ENCODE results near the gene GPR146. TPM values are rescaled to one million over a fixed set of nuclear protein-coding genes. Genes with fewer than 3 reads are reported as not detected.
A peak's percentile ranks its signal among the peaks of the same experiment; 100 is the strongest.

Gene GPR146
- total and polyA plus RNA-seq, 9 of the 15 experiments (the other 6 are each of a cell fraction or from before 2014, with no cell fraction given), result 0.22 to 3.6 (median 0.64) TPM; not detected in 2

- ChIA-PET CTCF (ENCODE audit: low intra/inter-chr PET ratio) (no interaction called here), POLR2A (interaction anchor here (0.6 to 1.1 kb wide), 3 partner anchors 11 to 30 kb away, joined by 3 to 4 read pairs (median 3); no protein-coding TSS in a partner anchor)
- Histone ChIP-seq H2AFZ (ENCODE audit: low read depth, low read length) (peak overlapping the region; percentile 48), H4K20me1 (replicated peaks; ENCODE audit: control insufficient read depth, insufficient read depth, low read length) (peaks cover 8% of the 10 kb centered on the region; the same call in 1 of the 2 replicates), H3K27ac (ENCODE audit: extremely low read depth, low read depth, low read length) (peak overlapping the region; percentile 88), H3K4me3 (peak overlapping the region; percentile 72), H3K9me3 (replicated peaks; ENCODE audit: control insufficient read depth, insufficient read depth, low read depth, low read length) (no peaks in the 10 kb centered on the region), H3K9ac (ENCODE audit: insufficient read depth in 1 of 2, low read depth in 2 of 2, low read length in 2 of 2) (peak overlapping the region; percentile 70 to 80; a peak in 3 of 4 replicates), H3K27me3 (ENCODE audit: control insufficient read depth in 2 of 2, insufficient read depth in 2 of 2, low read length in 2 of 2) (no peaks in the 10 kb centered on the region), H3K4me2 (ENCODE audit: insufficient read depth, low read length) (peak overlapping the region; percentile 57), H3K4me1 (replicated peaks in 1 of 2; ENCODE audit: control insufficient read depth in 2 of 2, insufficient read depth in 2 of 2, low read length in 2 of 2) (peaks cover 13 to 77% of the 10 kb centered on the region in 2 experiments), H3K9me1 (ENCODE audit: control insufficient read depth, insufficient read depth, low read length) (no peaks in the 10 kb centered on the region), H3K36me3 (ENCODE audit: control insufficient read depth, insufficient read depth, low read length) (peaks cover 23% of the 10 kb centered on the region; the same call in 2 of the 3 replicates), H3K79me2 (ENCODE audit: control insufficient read depth, insufficient read depth, low read length) (peaks cover 53% of the 10 kb centered on the region)
- 43% methylated on average over 16 of the region's 18 CpGs for WGBS (ENCODE audit: insufficient coverage, low coverage, missing lambda C conversion rate)
- DNase-seq (ENCODE audit: extremely low read depth in 1 of 4, low spot score in 3 of 4) (peak; percentile 83 to 93 (median 88)), FAIRE-seq (peak; percentile 100), ATAC-seq (peak; percentile 87)
- TSS peak; percentile 69 for BruUV-seq (replicated peaks)
- intact Hi-C loops (cut with micrococcal nuclease) (no loop called here), in situ Hi-C loops (cut with MboI) (loop anchor here (5.0 kb wide), 1 partner anchor 37 kb away; no protein-coding TSS in a partner anchor)
- peak; percentile 86 for TF ChIP-seq TFAP4 (CRISPR knock-in tag; IDR thresholded peaks at IDR 0.05; ENCODE audit: borderline replicate concordance)
- 0 out of 2 replicates have a peak, but pooled peaks have one; percentile 14 for TF ChIP-seq POLR2AphosphoS5 (IDR thresholded peaks at IDR 0.05; ENCODE audit: control insufficient read depth, insufficient read depth, low read depth, low read length)
- TF ChIP-seq NR2F6 (CRISPR knock-in tag; IDR thresholded peaks at IDR 0.05), result no peak
- TF ChIP-seq ADNP (tag; IDR thresholded peaks at IDR 0.05), result no peak
- 0 out of 2 replicates have a peak, but pooled peaks have one; percentile 25 for TF ChIP-seq XRCC5 (IDR thresholded peaks at IDR 0.05; ENCODE audit: low read depth, low read length)
- TF ChIP-seq ZBTB26 (CRISPR knock-in tag; IDR thresholded peaks at IDR 0.05), result no peak
- TF ChIP-seq ZNF23 (CRISPR knock-in tag; IDR thresholded peaks at IDR 0.05), result no peak
- TF ChIP-seq NFYB (IDR thresholded peaks at IDR 0.05; ENCODE audit: extremely low read depth, insufficient read length), result no peak
- TF ChIP-seq PML (IDR thresholded peaks at IDR 0.05; ENCODE audit: low read length), result no peak
- no peak for TF ChIP-seq CCNT2 (IDR thresholded peaks at IDR 0.05; ENCODE audit: borderline replicate concordance, extremely low read depth, insufficient read length, low read depth, low read length)
- TF ChIP-seq ATF1 (CRISPR knock-in tag; IDR thresholded peaks at IDR 0.05), result no peak
- peak; percentile 45; the same call in 1 of the 2 replicates for TF ChIP-seq ATF1 (tag; IDR thresholded peaks at IDR 0.05)
- TF ChIP-seq, protein P1, sequence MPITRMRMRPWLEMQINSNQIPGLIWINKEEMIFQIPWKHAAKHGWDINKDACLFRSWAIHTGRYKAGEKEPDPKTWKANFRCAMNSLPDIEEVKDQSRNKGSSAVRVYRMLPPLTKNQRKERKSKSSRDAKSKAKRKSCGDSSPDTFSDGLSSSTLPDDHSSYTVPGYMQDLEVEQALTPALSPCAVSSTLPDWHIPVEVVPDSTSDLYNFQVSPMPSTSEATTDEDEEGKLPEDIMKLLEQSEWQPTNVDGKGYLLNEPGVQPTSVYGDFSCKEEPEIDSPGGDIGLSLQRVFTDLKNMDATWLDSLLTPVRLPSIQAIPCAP (CRISPR knock-in tag; IDR thresholded peaks at IDR 0.05; ENCODE audit: borderline replicate concordance), result no peak
Observed at GRCh38 chr7:1028775-1029636, 15.3 kb upstream of the GPR146 start.
